ENCODE data around the gene EML1.

Gene EML1

DNA sequence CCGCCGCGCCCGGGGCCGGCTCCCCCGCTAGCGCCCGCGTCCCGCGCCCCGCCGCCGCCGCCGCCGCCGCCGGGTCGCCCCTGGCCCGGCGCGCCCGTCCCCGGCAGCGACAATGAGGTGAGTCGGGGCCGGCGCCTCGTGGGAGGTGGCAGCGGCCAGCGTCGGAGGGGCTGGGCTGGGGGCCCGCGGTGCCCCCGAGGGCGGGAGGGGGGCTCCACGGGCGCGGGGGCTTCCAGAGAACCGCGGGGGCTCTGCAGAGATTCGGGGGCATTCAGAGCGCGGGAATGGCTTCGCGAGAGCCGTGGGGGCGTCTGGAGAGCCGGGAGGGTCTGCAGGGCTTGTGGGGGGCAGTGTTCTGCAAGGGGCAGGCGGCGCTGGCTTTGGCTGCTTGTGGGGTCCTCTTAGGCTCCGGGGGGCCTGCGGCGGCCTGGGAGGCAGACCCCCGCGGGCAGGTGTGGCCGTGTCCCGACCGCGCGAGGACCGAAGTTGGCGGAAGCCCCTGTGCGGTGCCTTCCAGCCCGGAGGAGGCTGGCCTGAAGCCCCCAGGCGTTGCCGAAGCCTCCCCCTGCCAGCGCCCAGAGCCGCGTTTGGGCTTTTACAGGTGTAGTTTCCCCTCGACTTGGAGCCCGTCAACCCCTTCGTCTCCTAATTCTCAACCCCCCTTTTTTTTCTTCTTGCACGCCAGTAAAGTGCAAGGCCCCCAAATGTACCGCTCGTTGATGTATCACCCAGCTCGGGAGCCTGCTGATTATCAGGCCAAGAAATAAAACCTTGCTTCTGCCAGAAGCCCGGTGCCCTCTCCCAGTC, 178.9 kb downstream of the EML1 start:
- DNase-seq, result no peak

DNA sequence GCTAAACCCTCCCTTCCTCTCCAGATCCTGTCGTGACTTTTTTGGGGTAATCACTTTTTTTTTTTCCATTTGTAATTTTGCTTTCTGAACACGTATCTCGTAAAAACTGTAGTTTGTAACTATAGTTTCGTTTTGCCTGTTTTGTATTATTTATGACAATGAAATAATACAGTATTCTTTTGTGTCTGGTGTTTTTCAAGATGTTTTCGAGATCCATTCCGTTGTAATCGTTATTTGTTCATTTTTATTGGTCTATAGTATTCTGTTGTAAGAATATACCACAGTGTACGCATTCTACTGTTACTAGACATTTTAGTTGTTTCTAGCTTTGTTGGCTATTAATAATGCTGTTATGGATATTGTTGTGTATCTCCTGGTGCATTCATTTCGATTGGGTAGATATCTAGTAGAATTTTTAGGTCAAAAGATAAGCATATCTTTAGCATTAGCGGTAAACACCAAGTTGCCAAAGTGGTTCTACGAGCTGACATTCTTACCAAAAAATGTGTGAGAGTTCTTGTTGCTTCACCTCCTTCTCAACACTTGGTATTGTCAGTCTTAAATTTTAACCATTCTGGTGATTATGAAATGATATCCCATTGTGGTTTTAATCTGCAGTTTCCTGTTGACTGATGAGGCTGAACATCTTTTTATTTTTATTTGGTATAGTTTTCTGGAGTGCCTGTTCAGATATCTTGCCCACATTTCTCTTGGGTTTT, 179.7 kb downstream of the EML1 start:
- no peak for DNase-seq

DNA sequence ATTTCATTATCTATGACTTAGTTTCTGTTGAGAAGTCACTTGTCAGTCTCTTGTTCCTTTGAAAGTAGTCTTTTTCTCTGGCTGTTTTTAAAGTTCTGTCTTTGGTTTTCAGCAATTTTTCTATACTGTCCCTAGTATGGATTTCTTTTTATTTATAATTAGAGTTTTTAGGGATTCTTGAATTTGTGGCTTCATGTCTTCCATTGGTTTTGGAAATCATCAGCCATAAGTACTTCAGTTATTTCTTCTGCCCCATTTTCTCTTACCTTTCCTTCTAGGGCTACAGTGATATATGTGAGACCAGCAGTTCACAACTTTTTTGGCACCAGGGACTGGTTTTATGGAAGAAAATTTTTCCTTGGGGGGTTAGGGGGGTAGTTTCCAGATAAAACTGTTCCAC, 182.0 kb downstream of the EML1 start:
- DNase-seq, result no peak

DNA sequence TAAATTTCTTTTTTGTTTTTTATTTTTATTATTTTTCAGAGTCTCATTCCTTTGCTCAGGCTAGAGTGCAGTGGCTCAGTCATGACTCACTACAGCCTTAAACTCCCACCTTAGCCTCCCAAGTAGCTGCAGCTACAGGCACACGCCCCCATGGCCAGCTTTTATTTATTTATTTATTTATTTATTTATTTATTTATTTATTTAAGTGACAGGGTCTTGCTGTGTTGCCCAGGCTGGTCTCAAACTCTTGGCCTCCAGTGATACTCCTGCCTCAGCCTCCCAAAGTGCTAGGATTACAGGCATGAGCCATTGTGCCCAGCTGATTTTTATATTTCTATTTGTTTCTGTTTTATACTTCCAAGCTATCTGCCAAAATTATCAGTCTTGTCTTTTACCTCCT, 182.8 kb downstream of the EML1 start:
- no peak for DNase-seq

- DNase-seq, result no peak
These were observed 183.5 kb downstream of the EML1 start for GRCh38 chr14:99976681-99977080.

GRCh38 chr14:99980299-99980698, 187.1 kb downstream of the EML1 start:
- no peak for DNase-seq

GRCh38 chr14:99981806-99982205, 188.6 kb downstream of the EML1 start:
- no peak for DNase-seq

DNA sequence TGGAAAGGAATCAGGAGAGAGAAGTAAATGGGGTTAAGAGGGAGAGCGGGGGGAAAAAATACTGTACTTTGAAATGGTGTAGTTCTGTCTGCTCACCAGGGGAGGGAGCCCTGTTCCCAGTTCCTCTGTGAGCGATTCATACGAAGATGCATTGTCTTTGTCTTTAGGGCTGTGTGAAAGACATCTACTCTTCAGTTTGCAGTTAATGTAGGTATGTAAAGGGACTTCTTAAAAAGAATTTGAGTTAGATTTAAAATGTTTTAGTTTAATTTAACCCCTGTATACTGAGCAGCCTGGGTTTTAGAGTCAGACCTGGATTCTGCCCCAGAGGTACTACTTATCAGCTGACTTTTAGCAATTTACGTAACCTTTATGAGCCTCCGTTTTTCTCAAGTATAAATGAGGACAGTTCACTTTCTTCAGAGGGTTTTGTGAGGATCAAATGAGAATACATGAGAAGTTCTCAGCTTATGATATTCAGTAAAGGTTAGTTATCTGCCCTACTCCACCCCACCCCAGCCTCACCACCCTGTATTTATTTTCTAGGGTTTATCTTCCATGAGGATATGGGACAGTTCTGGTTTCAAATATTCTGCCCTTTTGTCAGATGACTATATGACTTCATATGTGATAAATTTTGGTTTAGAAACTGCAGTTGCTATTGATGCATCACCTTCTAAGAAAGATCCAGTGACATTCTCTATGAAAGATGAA, 189.5 kb downstream of the EML1 start:
- DNase-seq, result peak; percentile 61

GRCh38 chr14:99983251-99984015, 190.2 kb downstream of the EML1 start:
- DNase-seq, result no peak

DNA sequence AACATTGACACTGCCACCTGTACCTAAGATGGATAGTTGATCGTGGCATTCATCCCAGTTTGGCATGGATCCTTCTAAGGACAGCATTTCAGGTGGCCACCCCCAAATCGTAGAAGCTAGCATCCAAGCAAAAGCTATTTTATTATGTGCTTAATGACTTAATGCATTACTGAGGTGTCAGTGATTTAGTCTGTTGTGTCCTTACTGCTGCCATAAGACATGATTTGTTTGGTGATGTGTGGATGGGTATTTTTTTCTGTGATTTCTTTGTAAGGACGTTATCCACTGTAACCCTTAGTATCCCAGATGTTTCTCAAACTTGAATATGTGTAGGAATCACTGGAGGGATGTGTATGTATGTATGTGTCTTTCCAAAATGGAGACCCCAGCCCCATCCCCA, 190.8 kb downstream of the EML1 start:
- no peak for DNase-seq

DNA sequence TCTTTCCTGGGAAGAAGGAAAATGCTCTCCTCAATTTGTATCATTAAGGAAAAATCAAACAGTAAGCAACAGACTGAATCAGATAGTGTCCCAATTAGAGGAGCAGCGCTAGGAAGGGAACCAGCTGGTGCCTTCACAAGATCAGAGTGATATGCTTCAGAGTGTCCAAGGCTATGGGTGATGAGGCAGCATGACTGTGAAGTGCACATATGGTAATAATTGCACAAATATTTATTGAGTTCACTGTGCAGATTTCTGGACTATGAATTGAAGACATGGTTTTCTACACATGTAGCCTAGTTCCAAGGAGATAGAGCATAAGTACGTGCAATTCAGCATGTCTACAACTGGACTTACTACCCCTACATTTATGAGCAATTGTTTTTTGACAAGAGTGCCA, 193.2 kb downstream of the EML1 start:
- DNase-seq, result no peak

GRCh38 chr14:99989032-99989431, 195.8 kb downstream of the EML1 start:
- no peak for DNase-seq

GRCh38 chr14:99990268-99991170, 197.3 kb downstream of the EML1 start:
- no peak for DNase-seq

DNA sequence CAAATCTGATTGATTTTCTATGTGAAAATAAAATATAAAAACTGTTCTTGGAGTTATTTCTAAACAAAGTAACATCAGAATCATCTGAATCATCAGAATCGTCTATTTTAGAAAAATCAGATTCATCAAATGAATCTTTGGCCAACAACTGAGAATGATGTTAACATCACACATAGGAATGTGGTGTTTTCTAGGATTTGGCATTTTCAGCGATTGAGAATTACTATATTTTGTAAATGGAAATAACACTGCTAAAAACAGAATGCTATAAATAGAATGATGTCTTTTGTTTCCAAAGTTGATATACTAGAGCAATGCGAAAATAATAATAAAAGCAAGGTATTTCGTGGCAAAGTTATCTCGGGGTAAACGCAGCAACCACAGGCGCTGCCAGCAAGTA, 198.1 kb downstream of the EML1 start:
- no peak for DNase-seq
